Subcutaneous adipose tissue (tissue), 4 donors: ENCODE results near the gene WNT5A. TPM values are rescaled to one million over a fixed set of nuclear protein-coding genes. Genes with fewer than 3 reads are reported as not detected.

Experiments used
- CTCF ChIP-seq: fragments of 450-650 bp; IDR thresholded peaks from one replicate; pipeline ENCODE4 v1.5.1; 2016; ENCODE audit warnings: low read depth, mild to moderate bottlenecking, control low read depth, antibody characterized with exemption, moderate library complexity
- total RNA-seq, 4 donors: library from RNA; depleted of rRNA; stranded (reverse); fragments of >200 nt; gene quantifications; one replicate each; pipeline ENCODE4 v1.1.0, GENCODE V29; 2016

Gene WNT5A
- total RNA-seq, 4 donors from 2014 or later: 0.51 to 5.3 (median 1.1) TPM

GRCh38 chr3:55515550-55516246 is 28.6 kb upstream of the WNT5A start:
- no peak for TF ChIP-seq CTCF

- no peak for TF ChIP-seq CTCF
Measured at GRCh38 chr3:55514962-55515361, 27.9 kb upstream of the WNT5A start.

- no peak for TF ChIP-seq CTCF
Measured at GRCh38 chr3:55512571-55513343, 25.7 kb upstream of the WNT5A start.

- TF ChIP-seq CTCF: no peak
Measured at GRCh38 chr3:55511895-55512570, 24.9 kb upstream of the WNT5A start.

GRCh38 chr3:55508335-55508734 is 21.2 kb upstream of the WNT5A start:
- no peak for TF ChIP-seq CTCF

GRCh38 chr3:55507808-55508207 is 20.7 kb upstream of the WNT5A start:
- no peak for TF ChIP-seq CTCF

- no peak for TF ChIP-seq CTCF
Measured at GRCh38 chr3:55505776-55506175, 18.7 kb upstream of the WNT5A start.
